BLaER1 treated with 17β-estradiol and CSF1 and Interleukin-3, amounts not matched to agents 10 nM and 100 nM (cell line): Measurements from ENCODE around the gene FMNL3.

ENCODE experiments used
- H3K27ac ChIP-seq, 11 experiments: shearing (Covaris generic); formaldehyde crosslinking; 2 replicates each; pipeline ENCODE4 v1.8.1; 2022
- H3K27me3 ChIP-seq, 11 experiments: shearing (Covaris generic); formaldehyde crosslinking; 2 replicates each; pipeline ENCODE4 v1.8.1; 2022
- H3K36me3 ChIP-seq, 11 experiments: shearing (Covaris generic); formaldehyde crosslinking; 2 replicates each; pipeline ENCODE4 v1.8.1; 2022
- H3K4me1 ChIP-seq, 10 experiments: shearing (Covaris generic); formaldehyde crosslinking; 2 replicates each; pipeline ENCODE4 v1.8.1; 2022
- H3K4me2 ChIP-seq, 11 experiments: shearing (Covaris generic); formaldehyde crosslinking; 2 replicates each; pipeline ENCODE4 v1.8.1; 2022
- H3K4me3 ChIP-seq, 10 experiments: shearing (Covaris generic); formaldehyde crosslinking; 2 replicates each; pipeline ENCODE4 v1.8.1; 2022
- H3K9ac ChIP-seq, 11 experiments: shearing (Covaris generic); formaldehyde crosslinking; 2 replicates each; pipeline ENCODE4 v1.8.1; 2022
- H3K9me3 ChIP-seq, 11 experiments: shearing (Covaris generic); formaldehyde crosslinking; replicated peaks in 1 of 11; 2 replicates each; pipeline ENCODE4 v1.8.1; 2022
- H4K20me1 ChIP-seq, 11 experiments: shearing (Covaris generic); formaldehyde crosslinking; 2 replicates each; pipeline ENCODE4 v1.8.1; 2022
- Cebpa-rat ChIP-seq, 11 experiments: shearing (Covaris generic); IDR thresholded peaks; 2 replicates each; pipeline ENCODE4 v1.8.1; 2022

Gene FMNL3

GRCh38 chr12:49693931-49694444, 13.2 kb downstream of the FMNL3 start:
- Histone ChIP-seq H4K20me1 (peaks cover 9 to 84% (median 37%) of the 10 kb centered on the region in 11 experiments; a peak in 18 of 22 replicates), H3K4me2 (peak overlapping the region in 4 of 11 experiments; percentile 2 to 39 (median 34); a peak in 5 of 22 replicates), H3K4me3 (no peak overlapping the region), H3K36me3 (no peaks in the 10 kb centered on the region; a peak in 1 of 22 replicates), H3K4me1 (peaks cover 46 to 54% (median 48%) of the 10 kb centered on the region in 10 experiments), H3K27me3 (no peaks in the 10 kb centered on the region; a peak in 3 of 22 replicates), H3K27ac (no peak overlapping the region), H3K9ac (no peak overlapping the region), H3K9me3 (no peaks in the 10 kb centered on the region)
- TF ChIP-seq Cebpa-rat (IDR thresholded peaks at IDR 0.05) = no peak

GRCh38 chr12:49692851-49693250, 14.4 kb downstream of the FMNL3 start:
- no peaks in the 10 kb centered on the region; a peak in 1 of 22 replicates for H3K36me3 ChIP-seq
- no peaks in the 10 kb centered on the region for H3K9me3 ChIP-seq
- no peak overlapping the region for H3K4me3 ChIP-seq
- H3K9ac ChIP-seq = no peak overlapping the region
- H3K4me1 ChIP-seq = peaks cover 35 to 45% (median 39%) of the 10 kb centered on the region in 10 experiments
- no peak overlapping the region for H3K27ac ChIP-seq
- TF ChIP-seq Cebpa-rat (IDR thresholded peaks at IDR 0.05) = no peak
- peak overlapping the region in 8 of 11 experiments; percentile 0 to 45 (median 14); a peak in 7 of 22 replicates for H3K4me2 ChIP-seq
- peaks cover 0 to 84% (median 32%) of the 10 kb centered on the region in 11 experiments; a peak in 14 of 22 replicates for H4K20me1 ChIP-seq
- no peaks in the 10 kb centered on the region; a peak in 3 of 22 replicates for H3K27me3 ChIP-seq

- peak overlapping the region in 1 of 11 experiments; percentile 8; a peak in 1 of 22 replicates for H3K4me2 ChIP-seq
- H4K20me1 ChIP-seq = peaks cover 0 to 71% (median 30%) of the 10 kb centered on the region in 11 experiments; a peak in 12 of 22 replicates
- H3K4me1 ChIP-seq = peaks cover 24 to 38% (median 32%) of the 10 kb centered on the region in 10 experiments
- H3K27ac ChIP-seq = no peak overlapping the region
- TF ChIP-seq Cebpa-rat (IDR thresholded peaks at IDR 0.05) = no peak
- H3K36me3 ChIP-seq = peaks cover 0 to 3% (median 0%) of the 10 kb centered on the region in 11 experiments; a peak in 1 of 22 replicates
- H3K9ac ChIP-seq = no peak overlapping the region
- no peaks in the 10 kb centered on the region for H3K27me3 ChIP-seq
- H3K9me3 ChIP-seq = no peaks in the 10 kb centered on the region
- no peak overlapping the region for H3K4me3 ChIP-seq
These were observed 17.4 kb downstream of the FMNL3 start for GRCh38 chr12:49689785-49690184.

- no peak overlapping the region for H3K4me3 ChIP-seq
- H3K27ac ChIP-seq = no peak overlapping the region
- peaks cover 0 to 3% (median 0%) of the 10 kb centered on the region in 11 experiments; a peak in 1 of 22 replicates for H3K36me3 ChIP-seq
- H3K9ac ChIP-seq = no peak overlapping the region
- no peaks in the 10 kb centered on the region for H3K27me3 ChIP-seq
- peak overlapping the region in 2 of 11 experiments; percentile 8 to 28; a peak in 4 of 22 replicates for H3K4me2 ChIP-seq
- no peaks in the 10 kb centered on the region for H3K9me3 ChIP-seq
- no peak for TF ChIP-seq Cebpa-rat (IDR thresholded peaks at IDR 0.05)
- peaks cover 0 to 72% (median 30%) of the 10 kb centered on the region in 11 experiments; a peak in 12 of 22 replicates for H4K20me1 ChIP-seq
- peaks cover 26 to 44% (median 37%) of the 10 kb centered on the region in 10 experiments for H3K4me1 ChIP-seq
These were observed 18.0 kb downstream of the FMNL3 start for GRCh38 chr12:49689237-49689636.

- Histone ChIP-seq H3K4me2 (peak overlapping the region in 2 of 11 experiments; percentile 4 to 10; a peak in 1 of 22 replicates), H3K9ac (no peak overlapping the region), H3K4me3 (no peak overlapping the region), H3K4me1 (peaks cover 27 to 50% (median 44%) of the 10 kb centered on the region in 10 experiments), H3K36me3 (peaks cover 0 to 3% (median 0%) of the 10 kb centered on the region in 11 experiments; a peak in 1 of 22 replicates), H4K20me1 (peaks cover 0 to 78% (median 34%) of the 10 kb centered on the region in 11 experiments; a peak in 12 of 22 replicates), H3K27ac (no peak overlapping the region), H3K9me3 (no peaks in the 10 kb centered on the region), H3K27me3 (no peaks in the 10 kb centered on the region)
- TF ChIP-seq Cebpa-rat (IDR thresholded peaks at IDR 0.05) = no peak
These were observed 19.3 kb downstream of the FMNL3 start for GRCh38 chr12:49687941-49688340.

- peaks cover 32 to 47% (median 37%) of the 10 kb centered on the region in 10 experiments for H3K4me1 ChIP-seq
- no peak overlapping the region for H3K4me3 ChIP-seq
- 0 out of 22 replicates have a peak, but pooled peaks cover 0 to 3% (median 0%) of the 10 kb centered on the region in 11 experiments for H3K36me3 ChIP-seq
- peak overlapping the region; percentile 24 to 66 (median 48); a peak in 20 of 22 replicates for H3K4me2 ChIP-seq
- no peak overlapping the region for H3K9ac ChIP-seq
- no peak overlapping the region for H3K27ac ChIP-seq
- H4K20me1 ChIP-seq = peaks cover 0 to 74% (median 30%) of the 10 kb centered on the region in 11 experiments; a peak in 12 of 22 replicates
- H3K9me3 ChIP-seq = no peaks in the 10 kb centered on the region
- H3K27me3 ChIP-seq = no peaks in the 10 kb centered on the region
- no peak for TF ChIP-seq Cebpa-rat (IDR thresholded peaks at IDR 0.05)
These were observed 22.8 kb downstream of the FMNL3 start for GRCh38 chr12:49684310-49684854.

- 0 out of 22 replicates have a peak, but pooled peaks cover 0 to 3% (median 0%) of the 10 kb centered on the region in 11 experiments for H3K36me3 ChIP-seq
- H3K4me1 ChIP-seq = peaks cover 27 to 47% (median 37%) of the 10 kb centered on the region in 10 experiments
- H3K4me3 ChIP-seq = no peak overlapping the region
- no peaks in the 10 kb centered on the region for H3K9me3 ChIP-seq
- no peak overlapping the region for H3K27ac ChIP-seq
- peak overlapping the region; percentile 4 to 66 (median 45); a peak in 18 of 22 replicates for H3K4me2 ChIP-seq
- H4K20me1 ChIP-seq = peaks cover 0 to 70% (median 29%) of the 10 kb centered on the region in 11 experiments; a peak in 12 of 22 replicates
- H3K9ac ChIP-seq = no peak overlapping the region
- H3K27me3 ChIP-seq = no peaks in the 10 kb centered on the region
- TF ChIP-seq Cebpa-rat (IDR thresholded peaks at IDR 0.05) = no peak
These were observed 23.5 kb downstream of the FMNL3 start for GRCh38 chr12:49683599-49684309.

GRCh38 chr12:49680075-49680474, 27.1 kb downstream of the FMNL3 start:
- no peak overlapping the region for H3K9ac ChIP-seq

More at GRCh38 chr12:49680075-49680474, 27.1 kb downstream of the FMNL3 start:
- H3K27ac ChIP-seq = no peak overlapping the region
- H3K9me3 ChIP-seq = no peaks in the 10 kb centered on the region
- H3K27me3 ChIP-seq = no peaks in the 10 kb centered on the region
- no peak overlapping the region for H3K4me2 ChIP-seq
- TF ChIP-seq Cebpa-rat (IDR thresholded peaks at IDR 0.05) = no peak
- peaks cover 29 to 42% (median 36%) of the 10 kb centered on the region in 10 experiments for H3K4me1 ChIP-seq
- peaks cover 0 to 49% (median 16%) of the 10 kb centered on the region in 11 experiments; a peak in 11 of 22 replicates for H4K20me1 ChIP-seq
- no peak overlapping the region for H3K4me3 ChIP-seq
- H3K36me3 ChIP-seq = no peaks in the 10 kb centered on the region
